CD4-positive, alpha-beta T cell treated with Interleukin-10 for 1 hour (primary cell): ENCODE results near the gene DEFB123.
"Not testable (repeated sequence)": the region's sequence is repeated elsewhere in the genome, so short reads cannot be mapped to it uniquely, and the experiment has no call there.

Source experiments
- DNase-seq: peaks from one replicate; pipeline ENCODE4 v3.0.0-alpha.2; 2020

DEFB123 gene, protein sequence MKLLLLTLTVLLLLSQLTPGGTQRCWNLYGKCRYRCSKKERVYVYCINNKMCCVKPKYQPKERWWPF

DNA sequence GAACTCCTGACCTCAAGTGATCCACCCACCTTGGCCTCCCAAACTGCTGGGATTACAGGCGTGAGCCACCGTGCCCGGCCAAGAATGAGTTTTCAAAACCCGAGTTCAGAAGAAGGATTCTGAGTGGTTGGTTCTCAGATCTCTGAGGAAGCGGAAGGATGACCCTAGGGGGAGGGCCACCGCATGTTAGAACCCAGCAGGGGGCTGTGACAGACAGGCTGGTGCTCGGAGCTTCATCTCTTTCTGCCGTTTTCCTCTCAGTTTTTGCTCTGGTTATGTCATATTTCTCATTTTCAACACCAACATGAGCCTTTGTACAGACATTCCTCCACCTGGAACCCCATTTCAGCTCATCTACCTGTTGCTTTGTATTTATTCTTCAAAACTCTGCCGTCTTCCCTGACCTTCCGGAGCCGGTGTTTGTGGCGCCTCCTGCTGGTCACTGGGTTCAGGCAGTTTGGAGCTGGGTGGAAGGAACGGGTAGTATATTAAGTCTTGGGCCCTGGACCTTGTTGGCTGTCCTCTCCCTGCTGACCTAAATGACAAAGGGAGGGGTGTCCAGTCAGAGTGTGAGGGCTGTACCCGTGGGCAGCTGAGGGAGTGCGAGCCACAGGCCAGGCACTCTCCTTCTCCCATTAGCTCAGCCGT is at the start of gene DEFB123:
TSS of gene DEFB123 (plus strand) at position 621 of the 648 bp plus-strand sequence. CDS start 67 bp downstream, outside the sequence.
- DNase-seq = no peak

GRCh38 chr20:31392836-31393235 is 47.6 kb upstream of the DEFB123 start:
- no peak for DNase-seq

DNA sequence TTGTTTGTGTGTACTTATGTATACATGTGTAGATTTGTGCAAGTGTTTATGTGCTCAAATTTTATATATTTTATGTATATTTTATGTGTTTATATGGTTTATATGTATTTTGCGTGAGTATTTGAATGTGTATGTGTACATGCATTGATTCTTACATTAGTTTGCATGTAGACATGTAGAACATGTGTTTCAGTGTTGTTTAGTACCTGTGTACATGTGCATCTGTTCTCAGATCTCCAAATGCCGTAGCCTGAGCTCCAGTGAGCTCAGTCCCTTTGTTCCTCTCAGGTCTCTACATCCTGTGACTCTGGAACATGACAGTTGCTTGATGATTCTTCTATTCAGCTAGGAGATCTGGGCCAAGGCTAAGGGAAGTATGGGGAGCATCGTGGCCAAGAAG is 45.5 kb upstream of the DEFB123 start:
- no peak for DNase-seq

DNA sequence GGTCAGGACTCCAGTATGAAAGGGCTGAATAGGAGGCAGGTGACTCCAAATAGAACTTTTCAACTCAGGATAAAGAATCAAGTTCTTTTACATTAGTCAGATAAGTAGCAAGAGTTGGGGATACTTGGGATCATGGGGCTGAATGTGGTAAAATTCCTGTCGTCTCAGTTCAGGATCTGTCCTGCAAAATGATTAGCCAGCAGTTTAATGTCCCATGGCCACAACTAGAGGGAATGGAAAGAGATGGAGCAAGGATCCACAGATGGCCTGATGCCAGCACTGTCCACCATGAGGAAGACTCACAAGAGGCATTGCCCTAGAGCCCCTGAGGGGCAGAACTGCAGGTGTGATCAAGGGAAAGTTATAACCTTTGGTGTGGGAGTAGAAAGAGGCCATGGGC is 36.5 kb upstream of the DEFB123 start:
- DNase-seq = no peak

DNA sequence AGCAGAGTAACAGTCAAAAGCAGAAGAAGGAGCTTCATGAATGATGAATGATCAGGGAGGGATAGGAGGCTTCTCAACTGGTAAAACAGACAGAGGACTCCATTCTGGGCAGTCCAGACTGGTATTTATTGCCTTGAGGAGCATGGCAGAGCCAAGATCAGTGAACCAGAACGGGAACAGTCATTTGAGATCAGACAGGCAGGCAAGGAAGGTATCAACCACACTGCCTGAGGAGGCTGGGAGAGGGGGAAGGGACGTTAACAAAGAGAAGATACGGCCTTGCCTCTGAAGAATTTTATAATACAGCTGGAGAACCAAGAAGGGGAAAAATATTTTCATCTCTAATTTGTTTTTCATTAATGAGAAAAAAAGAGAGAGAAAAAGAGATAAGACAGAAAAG is 34.3 kb upstream of the DEFB123 start, which contains the start of gene DEFB121:
TSS of gene DEFB121 (minus strand) at position 101 of the 400 bp plus-strand sequence. CDS start at position 38, 63 bp downstream.
- DNase-seq = no peak

DNA sequence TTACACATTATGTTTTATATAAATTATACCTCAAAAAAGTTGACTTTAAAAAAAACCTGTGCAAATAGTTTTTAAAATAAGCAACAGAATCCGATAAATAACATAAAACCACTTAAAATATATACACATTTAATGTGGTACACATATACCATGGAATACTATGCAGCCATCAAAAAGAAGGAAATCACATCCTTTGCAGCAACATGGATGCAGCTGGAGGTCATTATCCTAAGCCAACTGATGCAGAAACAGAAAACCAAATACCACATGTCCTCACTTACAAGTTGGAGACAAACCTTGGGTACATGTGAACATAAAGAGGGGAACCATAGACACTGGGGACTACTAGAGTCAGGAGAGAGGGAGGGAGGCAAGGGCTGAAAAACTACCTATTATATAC is 30.4 kb upstream of the DEFB123 start:
- DNase-seq = no peak

GRCh38 chr20:31414381-31414780 is 26.1 kb upstream of the DEFB123 start:
- DNase-seq = no peak

- DNase-seq = no peak
These were observed 24.8 kb upstream of the DEFB123 start for GRCh38 chr20:31415653-31416052.

- no peak for DNase-seq
These were observed 22.1 kb upstream of the DEFB123 start for GRCh38 chr20:31418307-31418706.

GRCh38 chr20:31425797-31426196 is 14.6 kb upstream of the DEFB123 start:
- no peak for DNase-seq

- not testable (repeated sequence) for DNase-seq
These were observed 13.4 kb upstream of the DEFB123 start for GRCh38 chr20:31426891-31427551.

- not testable (repeated sequence) for DNase-seq
These were observed 12.9 kb upstream of the DEFB123 start for GRCh38 chr20:31427576-31427975.

GRCh38 chr20:31430568-31431115 is 9.8 kb upstream of the DEFB123 start:
- no peak for DNase-seq

DNA sequence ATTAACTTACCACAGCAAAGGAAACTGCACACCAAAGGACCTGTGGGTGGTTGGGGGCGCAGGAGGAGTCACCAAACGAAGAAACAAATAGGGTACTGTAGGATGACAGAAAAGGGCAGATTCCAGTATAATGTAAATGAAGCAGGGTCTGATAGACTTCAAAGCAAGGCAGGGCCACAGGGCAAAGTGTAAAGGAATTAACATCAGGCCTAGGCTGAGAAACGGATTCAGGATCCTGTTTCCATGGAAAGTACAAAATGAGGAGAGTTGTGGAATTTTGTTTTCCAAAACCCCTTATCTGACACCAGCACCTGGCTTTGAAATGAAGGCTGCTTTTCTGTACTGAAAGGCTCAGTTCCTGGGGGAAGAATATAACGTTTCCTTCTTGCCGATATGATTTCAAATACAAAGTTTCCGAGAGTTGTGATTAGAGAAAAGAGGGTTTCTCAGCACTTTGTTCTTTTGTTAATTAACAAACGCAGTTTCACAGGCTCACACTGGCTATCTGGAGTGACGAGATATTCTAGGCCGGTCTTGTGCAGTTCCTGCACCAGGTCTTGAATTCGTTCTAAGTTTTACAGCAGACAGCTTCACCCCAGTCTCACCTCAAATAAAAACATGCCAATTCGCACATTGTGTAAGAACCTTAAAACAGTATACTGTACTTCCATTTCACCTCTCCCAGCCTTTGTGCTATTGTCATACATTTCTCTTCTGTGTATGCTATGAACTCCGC is 5.8 kb downstream of the DEFB123 start:
- DNase-seq = no peak

GRCh38 chr20:31449511-31450414 is 9.3 kb downstream of the DEFB123 start:
- DNase-seq = no peak

DNA sequence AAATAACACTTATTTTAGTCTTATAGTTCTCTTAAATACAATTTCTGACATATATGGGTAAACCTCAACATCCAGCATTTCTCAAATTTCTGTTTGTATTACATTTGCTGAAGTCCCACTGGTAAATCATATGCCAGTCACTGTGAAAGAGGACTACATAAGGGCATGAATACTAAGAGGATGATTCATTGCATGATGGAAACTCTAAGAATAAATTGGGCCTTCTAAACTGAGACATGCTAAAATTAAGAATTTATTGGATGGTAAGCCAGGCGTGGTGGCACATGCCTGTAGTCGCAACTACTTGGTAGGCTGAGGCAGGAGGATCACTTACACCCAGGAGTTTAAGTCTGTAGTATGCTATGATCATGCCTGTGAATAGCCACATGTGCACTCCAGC is 12.1 kb downstream of the DEFB123 start:
- DNase-seq = no peak

DNA sequence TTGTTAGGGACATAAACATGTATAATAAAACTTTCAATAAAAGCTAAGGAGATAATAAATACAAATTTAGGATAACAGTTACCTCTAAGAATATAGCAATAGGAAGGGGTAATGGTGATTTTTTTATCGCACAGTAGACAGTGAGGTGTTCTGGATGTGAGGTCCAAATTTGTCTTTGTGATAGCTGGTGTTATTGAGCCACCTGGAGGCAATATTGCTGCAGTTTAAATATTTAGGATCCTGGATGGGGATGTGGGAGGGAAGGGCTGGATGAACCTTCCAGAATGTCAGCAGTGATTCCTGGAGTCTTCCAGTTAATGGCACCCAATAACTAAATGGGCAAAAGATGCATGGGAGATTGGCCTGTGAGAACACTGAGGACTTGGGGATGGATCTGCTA is 13.9 kb downstream of the DEFB123 start:
- DNase-seq = no peak

- not testable (repeated sequence) for DNase-seq
These were observed 30.5 kb downstream of the DEFB123 start for GRCh38 chr20:31470946-31471345.

DNA sequence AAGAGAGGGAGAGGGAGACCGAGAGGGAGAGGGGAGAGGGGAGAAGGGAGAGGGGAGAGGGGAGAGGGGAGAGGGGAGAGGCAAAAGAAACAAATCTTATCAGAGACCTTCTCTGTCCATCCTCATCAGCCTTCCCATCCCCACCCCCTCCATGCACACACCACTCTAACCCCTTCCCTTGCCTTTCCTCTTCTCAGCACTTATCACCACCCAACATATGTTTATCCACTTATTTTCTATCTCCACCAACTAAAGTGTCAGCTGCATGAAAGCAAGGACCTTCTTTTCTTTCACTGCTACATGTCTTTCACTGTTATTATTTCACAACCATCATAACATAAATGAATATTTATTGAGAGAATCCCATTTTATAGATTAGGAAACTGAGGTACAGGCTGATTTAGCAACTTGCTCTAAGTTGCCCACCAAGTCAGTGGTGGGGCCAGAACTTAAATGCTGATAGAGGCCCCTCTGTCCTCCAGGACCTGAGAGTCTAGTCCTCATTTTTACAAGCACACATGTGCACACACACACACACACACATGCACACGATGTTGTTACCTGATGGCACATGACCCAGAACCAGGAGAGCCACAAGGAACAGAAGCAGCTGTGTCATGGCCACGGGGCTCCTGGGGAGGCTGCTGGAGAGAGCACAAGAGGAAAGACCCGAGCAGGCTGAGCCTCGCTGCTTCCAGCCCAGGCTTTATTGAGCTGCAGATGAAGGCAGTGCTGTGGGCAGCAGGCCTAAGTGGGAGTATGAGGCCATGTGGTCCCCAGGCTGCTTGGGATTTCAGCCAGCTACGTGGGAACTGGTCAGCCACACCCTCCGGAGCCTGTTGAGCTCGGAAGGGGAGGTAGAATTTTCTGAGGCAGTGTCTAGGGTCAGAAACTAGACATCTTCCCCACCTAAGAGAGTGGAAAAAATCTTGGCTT is 32.2 kb downstream of the DEFB123 start:
- DNase-seq = no peak

DNA sequence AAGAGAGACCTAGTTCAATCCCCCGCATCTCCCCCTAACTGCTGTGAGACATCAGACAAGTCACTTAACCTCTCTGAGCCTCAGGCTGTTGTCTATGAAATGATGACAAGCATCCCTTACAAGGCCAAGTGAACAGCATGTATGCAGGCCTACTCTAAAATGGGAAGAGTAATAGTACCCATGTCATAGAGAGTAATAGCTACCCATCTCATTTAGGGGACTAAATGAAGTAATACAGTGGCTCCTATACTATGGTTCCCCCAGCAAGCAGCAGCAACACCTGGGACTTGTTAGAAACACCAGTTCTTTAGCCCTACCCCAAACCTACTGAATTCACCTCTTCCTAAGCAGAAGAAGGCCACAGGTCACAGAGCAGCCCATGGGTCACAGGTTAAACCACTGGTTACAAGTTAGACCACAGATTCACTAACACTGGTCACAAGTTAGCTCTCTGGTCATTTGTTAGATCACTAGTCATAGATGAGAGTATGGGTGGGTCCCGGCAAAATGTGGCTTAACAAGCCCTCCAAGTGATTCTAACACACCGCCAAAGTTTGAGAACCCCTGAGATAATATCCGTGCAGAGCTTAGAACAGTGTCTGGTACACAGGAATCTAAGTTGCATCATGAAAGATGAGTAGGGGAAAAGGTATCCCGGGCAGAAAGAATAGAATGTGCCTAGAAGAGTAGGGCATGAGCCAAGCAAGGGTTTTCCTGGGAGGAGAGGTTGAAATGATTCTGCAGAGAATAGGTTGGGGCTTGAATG is 33.1 kb downstream of the DEFB123 start:
- no peak for DNase-seq
